ENCODE data around the gene TIMP2.
"Not testable (repeated sequence)": the region's sequence is repeated elsewhere in the genome, so short reads cannot be mapped to it uniquely, and the experiment has no call there.

TIMP2 gene

DNA sequence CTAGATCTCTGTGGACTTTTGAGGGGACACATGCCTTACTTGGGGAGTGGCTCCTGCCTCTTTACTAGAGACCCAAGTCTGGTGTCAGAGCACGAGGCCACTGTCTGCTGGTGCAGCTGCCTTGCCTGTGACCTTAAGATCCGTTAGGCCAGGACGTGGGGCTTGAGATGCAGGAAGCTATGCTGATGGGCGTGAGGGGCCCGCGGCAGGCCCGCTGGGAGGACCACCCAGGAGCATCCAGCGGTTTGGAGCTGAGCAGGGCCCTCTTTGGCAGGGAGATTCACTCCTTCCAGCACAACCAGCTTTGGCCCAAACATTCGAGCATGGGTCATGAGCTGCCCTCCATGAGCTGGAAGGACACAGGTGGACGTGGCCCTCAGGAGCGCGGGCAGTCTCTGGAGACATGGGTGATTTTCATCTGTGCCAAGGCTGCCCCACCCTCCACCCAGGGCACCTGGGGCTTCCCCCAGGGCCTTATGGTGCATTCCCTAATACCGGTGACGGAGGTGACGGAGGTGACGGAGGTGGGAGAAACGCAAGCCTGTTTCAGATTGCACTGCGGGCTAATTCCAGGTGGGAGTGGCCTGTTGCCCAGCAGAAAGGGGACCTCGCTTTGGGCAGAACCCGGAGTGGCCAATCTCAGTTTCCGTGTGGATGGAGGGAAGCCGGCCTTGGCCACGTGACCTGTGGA lies 41.9 kb upstream of the TIMP2 start:
- Histone ChIP-seq H3K4me3 (ENCODE audit: insufficient read depth, low read depth, low read length, poor library complexity, severe bottlenecking) (no peak overlapping the region), H3K36me3 (ENCODE audit: control insufficient read depth, insufficient read depth, low read length) (no peaks in the 10 kb centered on the region), H3K27me3 (replicated peaks; ENCODE audit: control insufficient read depth, insufficient read depth, low read length, poor library complexity, severe bottlenecking) (no peaks in the 10 kb centered on the region), H3K4me1 (ENCODE audit: control insufficient read depth, insufficient read depth, low read length, poor library complexity, severe bottlenecking) (no peaks in the 10 kb centered on the region), H3K9me3 (ENCODE audit: control insufficient read depth, low read length) (no peaks in the 10 kb centered on the region), H3K27ac (ENCODE audit: insufficient read depth, low read length, poor library complexity, severe bottlenecking) (no peak overlapping the region)
- no peak for DNase-seq

DNA sequence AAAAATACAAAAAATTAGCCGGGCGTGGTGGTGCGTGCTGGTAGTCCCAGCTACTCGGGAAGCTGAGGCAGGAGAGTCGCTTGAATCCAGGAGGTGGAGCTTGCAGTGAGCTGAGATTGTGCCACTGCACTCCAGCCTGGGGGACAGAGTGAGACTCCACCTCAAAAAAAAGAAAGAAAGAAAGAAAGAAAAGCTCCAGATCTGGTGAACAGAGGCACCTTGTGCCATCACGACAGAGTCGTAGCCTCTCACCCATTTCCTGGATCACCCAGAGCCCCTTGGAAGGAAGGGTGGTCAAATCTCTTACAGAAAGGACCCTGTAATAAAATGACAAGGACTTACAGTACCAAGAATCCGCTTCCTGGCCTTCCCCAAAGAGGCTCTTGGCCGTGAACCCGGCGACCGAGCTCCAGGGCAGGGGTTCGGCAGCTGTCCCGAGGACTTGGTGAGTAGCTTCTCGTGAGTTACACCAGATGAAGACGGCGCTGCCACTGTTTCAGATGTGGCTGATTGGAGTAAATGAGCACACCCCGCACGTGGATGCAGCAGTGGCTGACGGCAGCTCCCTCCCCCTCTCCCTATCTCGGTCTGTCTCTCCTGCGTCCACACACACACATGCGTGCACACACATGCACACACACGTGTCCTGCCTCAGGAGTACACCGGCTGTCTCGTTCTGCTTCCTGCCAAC lies 41.1 kb upstream of the TIMP2 start:
- no peak for DNase-seq
- H3K9me3 ChIP-seq (ENCODE audit: control insufficient read depth, low read length): no peaks in the 10 kb centered on the region
- no peak overlapping the region for H3K27ac ChIP-seq (ENCODE audit: insufficient read depth, low read length, poor library complexity, severe bottlenecking)
- H3K4me1 ChIP-seq (ENCODE audit: control insufficient read depth, insufficient read depth, low read length, poor library complexity, severe bottlenecking): no peaks in the 10 kb centered on the region
- H3K27me3 ChIP-seq (replicated peaks; ENCODE audit: control insufficient read depth, insufficient read depth, low read length, poor library complexity, severe bottlenecking): no peaks in the 10 kb centered on the region
- H3K36me3 ChIP-seq (ENCODE audit: control insufficient read depth, insufficient read depth, low read length): no peaks in the 10 kb centered on the region
- no peak overlapping the region for H3K4me3 ChIP-seq (ENCODE audit: insufficient read depth, low read depth, low read length, poor library complexity, severe bottlenecking)

DNA sequence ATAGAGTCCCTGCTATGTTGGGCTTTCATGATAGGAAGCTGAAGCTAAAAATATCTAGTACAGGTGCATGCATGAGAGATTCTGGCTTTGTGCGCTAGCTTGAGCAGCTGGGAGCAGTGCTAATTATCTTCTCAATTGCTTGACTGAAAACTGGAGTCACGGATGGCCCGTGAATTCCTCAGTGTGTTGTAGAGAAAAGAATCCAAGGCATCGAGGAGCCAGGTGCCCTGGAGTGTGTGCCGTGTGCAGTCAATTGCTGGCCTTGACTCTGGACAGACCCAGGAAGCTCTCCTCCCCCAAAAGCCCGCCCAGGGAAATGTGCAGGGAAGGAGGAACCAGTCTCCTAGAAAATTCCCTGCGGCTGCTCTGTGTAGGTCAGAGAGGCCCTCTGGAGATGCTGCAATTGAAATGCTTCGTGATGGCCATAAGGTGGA lies 40.3 kb upstream of the TIMP2 start:
- Histone ChIP-seq H3K27ac (ENCODE audit: insufficient read depth, low read length, poor library complexity, severe bottlenecking) (no peak overlapping the region), H3K9me3 (ENCODE audit: control insufficient read depth, low read length) (no peaks in the 10 kb centered on the region), H3K4me1 (ENCODE audit: control insufficient read depth, insufficient read depth, low read length, poor library complexity, severe bottlenecking) (no peaks in the 10 kb centered on the region), H3K4me3 (ENCODE audit: insufficient read depth, low read depth, low read length, poor library complexity, severe bottlenecking) (no peak overlapping the region), H3K27me3 (replicated peaks; ENCODE audit: control insufficient read depth, insufficient read depth, low read length, poor library complexity, severe bottlenecking) (no peaks in the 10 kb centered on the region), H3K36me3 (ENCODE audit: control insufficient read depth, insufficient read depth, low read length) (no peaks in the 10 kb centered on the region)
- no peak for DNase-seq

DNA sequence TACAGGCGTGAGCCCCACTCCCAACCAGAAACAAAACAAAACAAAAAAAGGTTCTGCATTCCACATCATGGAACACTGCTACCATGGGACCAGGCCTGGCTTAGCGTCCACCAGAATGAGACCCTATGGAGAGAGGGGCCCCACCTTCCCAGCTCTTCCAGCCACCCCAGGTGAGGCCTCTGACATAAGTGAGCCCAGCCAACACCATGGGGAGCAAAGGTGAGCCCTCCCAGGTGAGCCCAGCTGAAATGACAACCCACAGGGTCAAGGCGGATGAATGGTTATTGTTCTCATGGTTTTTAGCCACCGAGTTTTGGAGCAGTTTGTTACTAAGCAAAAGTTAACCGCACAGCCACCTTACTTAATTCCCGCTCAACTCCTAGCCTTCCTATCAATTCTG lies 38.2 kb upstream of the TIMP2 start:
- Histone ChIP-seq H3K27me3 (replicated peaks; ENCODE audit: control insufficient read depth, insufficient read depth, low read length, poor library complexity, severe bottlenecking) (no peaks in the 10 kb centered on the region), H3K4me3 (ENCODE audit: insufficient read depth, low read depth, low read length, poor library complexity, severe bottlenecking) (no peak overlapping the region), H3K9me3 (ENCODE audit: control insufficient read depth, low read length) (no peaks in the 10 kb centered on the region), H3K4me1 (ENCODE audit: control insufficient read depth, insufficient read depth, low read length, poor library complexity, severe bottlenecking) (no peaks in the 10 kb centered on the region), H3K36me3 (ENCODE audit: control insufficient read depth, insufficient read depth, low read length) (no peaks in the 10 kb centered on the region), H3K27ac (ENCODE audit: insufficient read depth, low read length, poor library complexity, severe bottlenecking) (no peak overlapping the region)
- DNase-seq: no peak

DNA sequence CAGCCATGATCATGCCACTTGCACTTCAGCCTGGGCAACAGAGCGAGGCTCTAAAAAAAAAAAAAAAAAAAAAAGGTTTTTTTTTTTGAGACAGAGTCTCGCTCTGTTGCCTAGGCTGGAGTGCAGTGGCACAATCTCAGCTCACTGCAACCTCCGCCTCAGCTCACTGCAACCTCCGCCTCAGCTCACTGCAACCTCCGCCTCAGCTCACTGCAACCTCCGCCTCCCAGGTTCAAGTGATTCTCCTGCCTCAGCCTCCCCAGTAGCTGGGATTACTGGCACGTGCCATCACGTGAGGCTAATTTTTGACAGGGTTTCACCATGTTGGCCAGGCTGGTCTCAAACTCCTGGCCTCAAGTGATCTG lies 37.8 kb upstream of the TIMP2 start:
- not testable (repeated sequence) for H3K36me3 ChIP-seq (ENCODE audit: control insufficient read depth, insufficient read depth, low read length); H3K27ac ChIP-seq (ENCODE audit: insufficient read depth, low read length, poor library complexity, severe bottlenecking); H3K9me3 ChIP-seq (ENCODE audit: control insufficient read depth, low read length); DNase-seq; H3K4me3 ChIP-seq (ENCODE audit: insufficient read depth, low read depth, low read length, poor library complexity, severe bottlenecking); H3K4me1 ChIP-seq (ENCODE audit: control insufficient read depth, insufficient read depth, low read length, poor library complexity, severe bottlenecking); H3K27me3 ChIP-seq (replicated peaks; ENCODE audit: control insufficient read depth, insufficient read depth, low read length, poor library complexity, severe bottlenecking)

DNA sequence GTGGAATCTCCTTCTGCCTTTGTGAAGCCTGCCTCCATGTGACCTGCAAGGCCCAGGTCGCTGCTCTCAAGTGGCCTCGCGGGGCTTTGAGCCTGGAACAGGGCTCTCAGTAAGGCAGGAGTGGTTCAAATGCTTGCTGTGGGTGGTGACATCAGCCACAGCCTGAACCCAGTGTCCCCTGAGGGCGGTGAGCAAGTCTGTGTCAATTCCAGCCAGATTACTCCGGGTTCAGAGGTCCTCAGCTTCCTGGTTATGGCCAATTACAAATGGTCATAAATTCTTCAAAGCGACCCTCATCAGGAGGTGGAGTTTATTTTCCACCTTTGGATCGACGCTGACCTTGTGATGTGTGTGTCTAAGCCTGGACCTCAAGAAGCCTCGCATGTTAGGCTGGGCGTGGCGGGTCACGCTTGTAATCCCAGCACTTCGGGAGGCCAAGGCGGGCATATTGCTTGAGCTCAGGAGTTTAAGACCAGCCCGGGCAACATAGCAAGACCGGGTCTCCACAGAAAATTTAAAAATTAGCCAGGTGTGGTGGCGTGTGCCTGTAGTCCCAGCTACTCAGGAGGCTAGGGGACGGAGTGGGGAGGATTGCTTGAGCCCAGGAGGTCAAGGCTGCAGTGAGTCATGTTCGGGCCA lies 37.3 kb upstream of the TIMP2 start:
- Histone ChIP-seq H3K9me3 (ENCODE audit: control insufficient read depth, low read length) (no peaks in the 10 kb centered on the region), H3K36me3 (ENCODE audit: control insufficient read depth, insufficient read depth, low read length) (no peaks in the 10 kb centered on the region), H3K4me1 (ENCODE audit: control insufficient read depth, insufficient read depth, low read length, poor library complexity, severe bottlenecking) (no peaks in the 10 kb centered on the region), H3K27ac (ENCODE audit: insufficient read depth, low read length, poor library complexity, severe bottlenecking) (no peak overlapping the region), H3K27me3 (replicated peaks; ENCODE audit: control insufficient read depth, insufficient read depth, low read length, poor library complexity, severe bottlenecking) (no peaks in the 10 kb centered on the region), H3K4me3 (ENCODE audit: insufficient read depth, low read depth, low read length, poor library complexity, severe bottlenecking) (no peak overlapping the region)
- DNase-seq: no peak

DNA sequence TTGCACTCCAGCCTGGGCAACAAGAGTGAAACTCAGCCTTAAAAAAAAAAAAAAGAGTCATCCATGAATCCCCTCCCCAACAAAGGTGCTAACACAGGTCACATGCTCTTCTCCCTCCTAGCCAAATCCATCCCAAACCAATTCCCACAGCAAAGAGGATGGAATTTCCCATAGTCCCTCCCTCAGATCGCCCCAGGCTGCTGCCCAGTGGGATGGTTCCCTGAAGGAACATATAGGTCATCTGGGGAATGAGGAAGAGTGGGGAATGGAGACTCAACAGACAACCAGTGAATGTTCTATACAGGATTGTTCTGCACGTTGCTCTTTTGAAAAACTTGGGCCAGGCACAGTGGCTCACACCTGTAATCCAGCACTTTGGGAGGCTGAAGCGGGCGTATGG lies 36.4 kb upstream of the TIMP2 start:
- no peaks in the 10 kb centered on the region for H3K27me3 ChIP-seq (replicated peaks; ENCODE audit: control insufficient read depth, insufficient read depth, low read length, poor library complexity, severe bottlenecking)
- no peak for DNase-seq
- no peak overlapping the region for H3K27ac ChIP-seq (ENCODE audit: insufficient read depth, low read length, poor library complexity, severe bottlenecking)
- no peaks in the 10 kb centered on the region for H3K36me3 ChIP-seq (ENCODE audit: control insufficient read depth, insufficient read depth, low read length)
- H3K9me3 ChIP-seq (ENCODE audit: control insufficient read depth, low read length): no peaks in the 10 kb centered on the region
- no peaks in the 10 kb centered on the region for H3K4me1 ChIP-seq (ENCODE audit: control insufficient read depth, insufficient read depth, low read length, poor library complexity, severe bottlenecking)
- H3K4me3 ChIP-seq (ENCODE audit: insufficient read depth, low read depth, low read length, poor library complexity, severe bottlenecking): no peak overlapping the region

DNA sequence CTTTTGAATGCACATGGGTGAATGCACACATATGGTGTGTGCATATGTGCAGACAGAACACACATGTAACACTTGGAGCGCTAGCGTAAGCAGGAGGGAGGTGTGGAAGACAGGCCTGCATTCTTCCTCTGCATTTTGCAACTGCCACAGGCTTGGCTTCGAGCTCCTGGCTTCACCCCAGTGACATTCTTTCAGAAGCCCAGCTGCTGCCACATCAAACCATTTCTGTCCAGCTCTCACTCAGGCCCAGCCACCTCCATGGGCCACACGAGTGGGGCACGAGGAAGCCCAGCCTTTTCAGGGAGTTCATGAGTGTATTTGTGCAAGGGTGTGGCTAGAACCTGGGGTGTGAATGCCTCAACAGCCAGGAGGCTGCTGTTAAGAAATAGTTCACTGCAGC lies 35.7 kb upstream of the TIMP2 start:
- Histone ChIP-seq H3K36me3 (ENCODE audit: control insufficient read depth, insufficient read depth, low read length) (no peaks in the 10 kb centered on the region), H3K27ac (ENCODE audit: insufficient read depth, low read length, poor library complexity, severe bottlenecking) (no peak overlapping the region), H3K4me3 (ENCODE audit: insufficient read depth, low read depth, low read length, poor library complexity, severe bottlenecking) (no peak overlapping the region), H3K27me3 (replicated peaks; ENCODE audit: control insufficient read depth, insufficient read depth, low read length, poor library complexity, severe bottlenecking) (no peaks in the 10 kb centered on the region), H3K9me3 (ENCODE audit: control insufficient read depth, low read length) (no peaks in the 10 kb centered on the region), H3K4me1 (ENCODE audit: control insufficient read depth, insufficient read depth, low read length, poor library complexity, severe bottlenecking) (no peaks in the 10 kb centered on the region)
- no peak for DNase-seq

DNA sequence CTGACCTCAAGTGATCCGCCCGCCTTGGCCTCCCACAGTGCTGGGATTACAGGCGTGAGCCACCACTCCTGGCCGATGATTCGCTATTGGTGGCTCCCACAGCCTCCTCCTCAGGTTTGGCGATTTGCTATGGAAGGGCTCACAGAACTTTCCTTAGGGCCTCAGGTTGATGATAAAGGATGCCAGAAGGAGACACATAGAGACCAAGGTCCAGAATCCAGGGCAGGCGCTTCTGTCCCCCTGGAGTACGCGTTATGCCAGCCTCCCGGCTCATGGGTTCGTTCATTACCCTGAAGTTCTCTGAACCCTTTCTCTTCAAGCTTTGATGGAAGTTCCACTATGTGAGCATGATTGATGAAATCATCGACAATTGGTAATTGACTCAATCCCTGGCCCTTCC lies 34.6 kb upstream of the TIMP2 start:
- Histone ChIP-seq H3K36me3 (ENCODE audit: control insufficient read depth, insufficient read depth, low read length) (no peaks in the 10 kb centered on the region), H3K27ac (ENCODE audit: insufficient read depth, low read length, poor library complexity, severe bottlenecking) (no peak overlapping the region), H3K9me3 (ENCODE audit: control insufficient read depth, low read length) (no peaks in the 10 kb centered on the region), H3K4me1 (ENCODE audit: control insufficient read depth, insufficient read depth, low read length, poor library complexity, severe bottlenecking) (no peaks in the 10 kb centered on the region), H3K4me3 (ENCODE audit: insufficient read depth, low read depth, low read length, poor library complexity, severe bottlenecking) (no peak overlapping the region), H3K27me3 (replicated peaks; ENCODE audit: control insufficient read depth, insufficient read depth, low read length, poor library complexity, severe bottlenecking) (no peaks in the 10 kb centered on the region)
- DNase-seq: no peak

DNA sequence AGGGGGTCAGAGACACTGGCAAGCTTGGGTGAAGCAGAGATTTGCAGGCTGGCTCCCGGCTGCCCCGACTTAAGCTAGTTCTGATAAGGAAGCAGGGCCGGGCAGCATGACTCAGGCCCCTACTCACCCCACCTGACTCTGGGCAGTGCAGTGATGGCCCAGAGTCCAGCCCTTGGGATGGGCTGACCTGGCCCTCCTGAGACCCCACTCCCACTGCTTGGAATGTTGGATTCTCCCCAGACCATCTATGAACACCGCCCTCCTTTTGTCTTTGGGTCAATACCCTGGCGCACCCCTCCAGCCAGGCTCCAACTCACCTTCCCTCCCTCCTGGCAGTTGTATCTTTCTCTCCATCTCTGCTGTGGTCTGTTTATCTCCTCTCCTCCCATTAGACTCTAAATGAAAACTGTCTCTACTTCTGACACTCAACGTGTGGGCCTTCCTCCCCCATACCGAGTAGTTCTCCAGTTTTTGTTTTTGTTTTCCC lies 33.5 kb upstream of the TIMP2 start:
- Histone ChIP-seq H3K4me1 (ENCODE audit: control insufficient read depth, insufficient read depth, low read length, poor library complexity, severe bottlenecking) (no peaks in the 10 kb centered on the region), H3K4me3 (ENCODE audit: insufficient read depth, low read depth, low read length, poor library complexity, severe bottlenecking) (no peak overlapping the region), H3K9me3 (ENCODE audit: control insufficient read depth, low read length) (no peaks in the 10 kb centered on the region), H3K27ac (ENCODE audit: insufficient read depth, low read length, poor library complexity, severe bottlenecking) (no peak overlapping the region), H3K36me3 (ENCODE audit: control insufficient read depth, insufficient read depth, low read length) (no peaks in the 10 kb centered on the region), H3K27me3 (replicated peaks; ENCODE audit: control insufficient read depth, insufficient read depth, low read length, poor library complexity, severe bottlenecking) (no peaks in the 10 kb centered on the region)
- DNase-seq: no peak
